GM19468 (cell line): ENCODE measurements around the gene DCAF15.
"Not testable (repeated sequence)": the region's sequence is repeated elsewhere in the genome, so short reads cannot be mapped to it uniquely, and the experiment has no call there.

Source experiments
- ATAC-seq: cut with Tn5 transposase; IDR thresholded peaks from one replicate; pipeline ENCODE4 v1.9.1; 2021; ENCODE audit warnings: mild to moderate bottlenecking, moderate library complexity, moderate number of reproducible peaks; ENCODE audit not compliant: unreplicated experiment; ENCODE audit errors: extremely low read depth

Gene DCAF15

DNA sequence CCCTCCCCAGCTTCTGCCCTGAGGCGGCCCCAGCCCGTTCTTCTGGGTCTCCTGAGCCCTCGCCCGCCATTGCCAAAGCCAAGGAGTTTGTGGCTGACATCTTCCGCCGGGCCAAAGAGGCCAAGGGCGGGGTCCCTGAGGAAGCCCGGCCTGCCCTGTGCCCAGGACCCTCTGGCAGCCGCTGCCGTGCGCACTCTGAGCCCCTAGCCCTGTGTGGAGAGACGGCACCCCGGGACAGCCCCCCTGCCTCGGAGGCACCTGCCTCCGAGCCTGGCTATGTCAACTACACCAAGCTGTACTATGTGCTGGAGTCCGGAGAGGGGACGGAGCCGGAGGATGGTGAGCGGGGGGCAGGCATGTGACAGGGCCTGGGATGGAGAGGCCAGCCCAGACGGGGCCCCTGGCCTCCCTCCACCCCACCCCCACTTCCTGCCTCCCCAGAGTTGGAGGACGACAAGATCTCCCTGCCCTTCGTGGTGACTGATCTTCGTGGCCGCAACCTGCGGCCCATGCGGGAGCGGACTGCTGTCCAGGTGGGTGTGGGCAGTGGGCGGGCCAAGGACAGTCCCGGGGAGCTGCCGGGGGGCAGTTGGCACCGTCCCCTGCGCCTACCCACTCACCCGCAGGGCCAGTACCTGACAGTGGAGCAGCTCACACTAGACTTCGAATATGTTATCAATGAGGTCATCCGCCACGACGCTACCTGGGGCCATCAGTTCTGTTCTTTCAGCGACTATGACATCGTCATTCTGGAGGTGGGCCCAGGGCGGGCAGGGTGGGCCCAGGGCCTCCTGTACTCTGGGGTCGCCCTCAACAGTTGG is 7.0 kb downstream of the DCAF15 start:
- ATAC-seq = no peak

DNA sequence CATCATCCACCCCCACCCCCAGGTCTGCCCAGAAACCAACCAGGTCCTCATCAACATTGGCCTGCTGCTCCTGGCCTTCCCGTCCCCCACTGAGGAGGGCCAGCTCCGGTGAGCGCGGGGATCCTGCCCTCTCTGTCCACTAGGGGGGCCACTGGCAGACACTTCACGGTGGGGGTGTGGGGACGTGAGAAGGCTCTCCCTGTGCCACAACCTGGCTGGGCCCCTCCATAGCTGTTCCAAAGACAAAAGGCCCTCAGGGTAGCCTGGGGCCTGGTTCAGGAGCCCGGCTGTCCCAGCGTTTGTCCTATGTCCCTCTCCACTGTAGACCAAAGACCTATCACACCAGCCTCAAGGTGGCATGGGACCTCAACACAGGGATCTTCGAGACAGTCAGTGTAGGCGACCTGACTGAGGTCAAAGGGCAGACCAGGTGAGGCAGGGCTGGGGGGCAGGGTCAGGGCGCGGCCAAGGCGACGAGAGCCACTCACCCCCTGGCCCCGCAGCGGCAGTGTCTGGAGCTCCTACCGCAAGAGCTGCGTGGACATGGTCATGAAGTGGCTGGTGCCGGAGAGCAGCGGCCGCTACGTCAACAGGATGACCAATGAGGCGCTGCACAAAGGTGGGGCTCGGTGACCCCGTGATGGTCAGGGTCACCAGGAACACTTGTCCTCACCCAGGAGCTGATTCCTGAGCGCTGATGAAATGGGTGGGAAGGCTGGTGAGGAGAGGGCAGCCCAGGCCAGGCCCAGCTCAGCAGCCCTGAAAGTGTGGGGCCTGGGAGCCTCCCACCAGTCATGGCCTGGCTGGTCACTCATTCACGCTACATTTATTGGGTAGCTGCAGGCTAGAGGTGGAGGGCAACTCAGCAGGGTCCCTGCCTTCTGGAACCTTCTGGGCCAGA is 7.9 kb downstream of the DCAF15 start:
- no peak for ATAC-seq

DNA sequence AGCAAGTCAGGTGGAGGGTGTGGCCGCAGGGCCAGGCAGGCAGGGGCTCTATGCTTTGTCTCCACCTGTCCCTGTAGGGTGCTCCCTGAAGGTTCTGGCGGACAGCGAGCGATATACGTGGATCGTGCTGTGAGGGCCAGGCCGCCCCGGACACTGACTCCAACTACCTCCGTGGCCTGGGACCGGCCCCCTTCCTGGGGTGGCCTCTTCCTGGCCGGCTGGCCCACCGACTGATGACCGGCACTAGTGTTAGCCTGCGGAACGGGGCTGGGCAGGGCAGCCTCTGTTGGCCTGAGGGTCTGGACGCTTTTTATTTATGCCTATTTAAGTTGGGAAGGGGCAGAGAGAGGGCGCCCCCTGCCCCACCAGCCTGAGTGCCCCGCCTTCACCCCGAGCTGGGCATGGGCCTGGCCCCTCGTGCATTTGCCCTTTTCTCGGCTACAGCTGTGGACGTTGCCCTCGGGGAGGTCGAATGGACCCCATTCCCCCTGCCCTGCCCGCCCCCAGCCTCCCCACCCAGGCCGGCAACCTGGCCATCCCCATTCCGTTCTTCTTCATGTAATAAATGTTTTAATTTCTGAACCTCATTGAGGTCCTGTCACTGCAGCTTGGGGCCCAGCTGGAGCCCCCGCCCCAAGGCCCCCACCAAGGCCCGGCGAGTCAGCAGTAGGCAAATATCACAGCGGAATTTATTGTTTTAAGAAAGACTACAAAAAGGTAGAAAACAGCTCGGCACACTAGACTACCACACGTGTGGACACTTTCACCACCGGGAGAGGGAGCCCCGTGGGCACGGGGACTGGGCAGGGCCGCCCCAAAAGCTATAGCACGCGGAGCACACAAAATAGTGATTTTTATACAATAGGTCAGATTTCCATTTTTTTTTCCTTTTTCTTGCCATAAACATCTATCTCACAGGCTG is 8.8 kb downstream of the DCAF15 start:
- no peak for ATAC-seq

DNA sequence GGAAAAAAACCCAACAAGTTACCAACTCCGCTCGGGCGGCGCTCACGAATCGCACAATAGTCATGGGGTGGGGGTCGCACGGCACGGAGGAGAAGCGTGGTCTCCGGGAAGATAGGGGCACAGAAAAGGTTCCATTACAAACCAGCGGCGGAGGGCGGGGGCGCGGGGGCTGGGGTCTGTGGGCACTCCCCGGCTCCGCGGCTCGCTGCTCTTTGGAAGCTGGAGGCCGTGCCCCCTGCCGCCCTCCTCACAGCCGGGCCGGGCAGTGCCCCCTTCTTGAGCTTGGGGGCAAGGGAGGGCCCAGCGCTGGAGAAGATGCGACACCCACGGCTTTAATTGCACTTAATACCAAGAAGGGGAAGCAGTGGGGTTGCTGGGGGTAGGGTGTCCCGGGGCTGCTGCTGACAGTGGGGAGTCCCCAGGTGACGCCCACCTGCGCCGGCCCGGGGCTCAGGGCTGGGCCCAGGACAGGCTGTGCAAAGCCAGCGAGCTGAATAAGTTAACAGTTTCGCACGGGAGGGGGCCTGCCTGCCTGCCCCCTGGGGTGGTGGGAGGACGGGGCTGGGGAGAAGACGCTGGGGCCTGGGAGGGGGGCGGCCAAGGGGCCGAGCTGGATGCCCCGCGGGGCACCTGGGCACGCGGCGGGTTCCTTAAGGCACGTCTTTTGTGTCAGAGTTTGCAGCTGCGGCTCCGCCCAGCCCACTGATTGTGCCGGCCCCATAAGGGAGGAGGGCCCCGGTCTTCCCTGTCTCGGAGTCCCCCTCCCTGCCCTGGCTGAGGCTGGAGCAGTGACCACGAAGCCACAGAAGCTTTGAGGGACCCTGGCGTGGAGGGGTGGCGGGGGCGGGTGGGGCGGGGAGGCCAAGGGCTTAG is 9.8 kb downstream of the DCAF15 start:
- no peak for ATAC-seq

DNA sequence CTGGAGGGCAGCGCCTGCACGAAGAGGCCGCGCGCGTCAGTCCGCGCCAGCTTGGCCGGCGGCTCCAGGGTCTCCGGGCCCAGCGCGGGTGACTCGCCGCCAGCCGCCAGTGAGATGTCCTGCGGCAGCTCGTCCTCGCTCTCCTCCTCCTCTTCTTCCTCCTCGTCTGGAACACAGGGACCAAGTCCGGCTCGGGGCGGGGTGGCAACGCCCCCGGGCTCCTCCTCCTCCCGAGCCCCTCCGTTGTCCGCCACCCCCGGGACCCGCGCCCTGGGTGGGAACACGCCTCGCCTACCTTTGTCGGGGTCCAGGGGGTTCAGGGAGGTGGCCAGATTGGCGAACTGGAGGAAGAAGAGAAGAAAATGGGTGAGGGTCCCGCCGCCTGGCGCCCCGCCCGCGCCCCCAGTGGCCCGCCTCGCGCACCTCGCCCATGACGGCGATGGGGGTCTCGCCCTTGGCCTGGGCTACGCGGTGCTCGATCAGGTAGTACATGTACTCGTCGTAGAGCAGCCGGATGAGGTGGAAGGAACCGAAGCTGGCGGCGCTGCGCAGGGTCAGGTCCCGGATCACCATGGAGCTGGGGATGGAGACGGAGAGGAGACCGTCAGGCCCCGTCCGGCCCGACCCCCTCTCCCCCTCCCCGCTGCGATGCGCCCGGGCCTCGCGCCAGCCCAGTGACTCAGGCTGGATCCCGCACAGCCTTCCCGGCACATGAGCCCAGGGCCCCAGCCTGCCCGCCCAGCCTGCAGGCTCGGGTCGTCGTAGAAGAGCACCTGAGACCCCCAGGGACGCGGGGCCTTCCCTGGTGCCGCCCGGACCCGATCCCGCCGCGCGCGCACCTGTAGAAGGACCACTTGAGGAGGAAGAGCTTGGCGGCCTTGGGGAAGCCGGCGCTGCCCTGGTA is 10.6 kb downstream of the DCAF15 start:
- ATAC-seq = no peak

DNA sequence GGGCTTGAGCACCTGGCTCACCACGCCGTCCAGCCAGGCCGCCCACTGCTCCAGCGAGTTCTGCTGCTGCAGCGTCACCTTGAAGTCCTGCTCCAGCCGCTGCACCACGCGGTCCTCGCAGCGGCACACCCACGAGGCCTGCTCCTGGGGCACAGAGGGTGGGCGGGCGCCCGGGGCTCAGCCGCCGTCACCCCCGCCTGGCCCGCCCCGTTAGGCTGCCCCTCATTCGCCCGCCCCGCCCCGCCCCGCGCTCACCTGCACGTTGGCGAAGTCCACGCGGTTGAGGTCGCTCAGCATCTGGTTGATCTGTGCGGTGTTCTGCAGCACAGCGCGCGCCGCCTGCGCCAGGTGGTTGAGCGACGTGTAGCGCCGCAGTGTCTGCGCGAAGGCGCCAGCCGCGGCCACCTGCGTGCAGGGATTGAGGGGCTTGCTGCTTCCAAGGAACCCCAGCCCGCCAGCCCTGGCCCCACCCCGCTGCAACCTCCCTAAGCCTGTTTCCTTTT is 11.3 kb downstream of the DCAF15 start:
- no peak for ATAC-seq

DNA sequence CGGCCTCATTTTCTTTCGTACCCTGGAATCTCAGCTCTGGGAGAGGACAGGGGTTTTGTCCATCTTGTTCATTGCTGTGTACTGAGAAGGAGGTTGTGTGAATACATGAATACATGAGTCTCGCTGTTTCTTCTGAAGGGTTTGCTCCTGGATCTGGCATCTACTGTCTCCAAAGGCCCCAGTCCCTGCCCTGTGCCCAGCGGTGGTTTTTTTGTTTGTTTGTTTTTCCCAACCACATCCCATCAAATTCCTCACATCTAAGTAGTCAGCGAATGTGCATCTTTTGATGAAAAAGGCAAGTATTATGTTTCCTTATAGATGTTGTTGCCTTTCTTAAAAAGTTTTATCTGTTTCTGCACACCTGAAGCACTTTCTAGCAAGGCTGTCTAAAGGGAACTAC is 12.5 kb downstream of the DCAF15 start:
- no peak for ATAC-seq

DNA sequence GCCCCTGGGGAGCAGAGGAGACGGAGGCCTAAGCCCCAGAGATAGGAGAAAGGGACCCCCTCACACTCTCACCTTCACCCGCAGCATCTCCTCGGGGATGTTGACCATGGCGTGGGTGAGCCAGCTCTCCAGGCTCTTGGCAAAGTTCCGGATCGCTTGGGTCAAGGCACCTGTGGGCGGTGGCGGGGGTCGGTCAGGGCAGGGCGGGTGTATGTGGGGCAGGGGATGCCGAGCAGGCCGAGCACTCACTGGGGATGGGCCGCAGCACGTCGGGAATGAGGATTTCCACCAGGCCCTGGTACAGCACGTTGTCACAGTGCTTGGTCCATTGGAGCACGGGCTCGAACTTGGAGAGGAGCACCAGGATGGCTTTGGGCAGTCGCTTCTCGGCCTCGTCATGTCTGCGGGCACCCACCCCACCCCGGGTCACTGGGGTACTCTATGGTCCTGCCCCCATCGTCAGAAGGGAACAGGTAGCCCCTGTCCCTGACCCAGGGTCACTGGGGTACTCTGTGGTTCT is 13.1 kb downstream of the DCAF15 start:
- no peak for ATAC-seq

DNA sequence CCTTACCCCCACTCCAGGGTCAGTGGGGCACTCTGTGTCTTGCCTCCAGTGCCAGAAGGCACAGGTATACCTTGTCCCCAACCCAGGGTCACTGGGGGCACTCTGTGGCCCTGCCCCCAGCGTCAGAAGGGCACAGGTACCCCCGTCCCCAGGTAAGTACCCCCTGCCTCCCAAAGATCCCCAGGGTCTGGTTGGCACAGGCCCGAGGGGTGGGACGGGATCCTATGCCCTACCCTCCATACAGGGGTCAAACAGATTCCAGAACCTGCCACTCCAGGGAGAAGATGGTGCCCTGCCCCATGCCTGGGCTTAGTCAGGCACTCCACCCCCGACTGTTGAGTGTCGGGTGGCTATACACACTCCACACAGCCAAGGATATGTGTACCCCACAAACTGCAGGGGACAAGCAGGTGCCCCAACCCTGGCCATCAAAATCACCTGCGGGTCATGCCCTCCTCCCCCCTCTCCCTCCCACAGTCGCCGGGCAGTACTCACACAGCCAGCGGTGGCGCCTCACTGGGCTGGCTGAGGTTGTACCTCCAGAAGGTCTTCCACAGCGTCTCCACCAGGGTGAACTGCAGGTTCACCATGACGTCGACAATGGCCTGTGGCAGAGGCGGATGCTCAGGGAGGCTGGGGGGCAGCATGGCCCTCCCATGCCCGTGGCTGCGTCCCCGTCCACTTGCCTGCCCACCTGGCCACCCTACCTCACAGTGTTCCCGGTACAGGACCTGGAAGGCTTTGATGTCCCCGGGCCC is 13.8 kb downstream of the DCAF15 start:
- no peak for ATAC-seq

DNA sequence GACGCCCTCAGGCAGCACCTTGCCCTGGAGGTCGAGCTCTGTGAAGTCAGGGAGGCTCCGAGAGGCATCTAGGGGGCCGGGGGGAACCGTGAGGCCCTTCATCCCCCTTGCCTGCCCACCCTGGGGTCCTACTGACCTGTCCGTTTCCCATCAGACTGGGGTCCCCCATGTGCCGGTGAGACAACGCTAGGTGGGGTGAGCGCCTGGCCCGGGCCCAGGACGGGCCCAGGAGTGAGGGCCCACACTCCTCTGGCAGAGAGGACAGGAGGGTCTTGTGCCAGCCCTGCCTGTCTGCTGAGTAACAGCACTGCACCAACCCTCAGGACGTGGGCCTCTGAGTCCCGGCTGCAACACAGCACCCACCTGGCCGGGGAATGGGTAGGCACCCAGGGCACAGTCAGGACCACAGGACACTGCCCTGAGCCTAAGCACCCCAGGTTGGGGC is 14.4 kb downstream of the DCAF15 start:
- ATAC-seq = no peak

DNA sequence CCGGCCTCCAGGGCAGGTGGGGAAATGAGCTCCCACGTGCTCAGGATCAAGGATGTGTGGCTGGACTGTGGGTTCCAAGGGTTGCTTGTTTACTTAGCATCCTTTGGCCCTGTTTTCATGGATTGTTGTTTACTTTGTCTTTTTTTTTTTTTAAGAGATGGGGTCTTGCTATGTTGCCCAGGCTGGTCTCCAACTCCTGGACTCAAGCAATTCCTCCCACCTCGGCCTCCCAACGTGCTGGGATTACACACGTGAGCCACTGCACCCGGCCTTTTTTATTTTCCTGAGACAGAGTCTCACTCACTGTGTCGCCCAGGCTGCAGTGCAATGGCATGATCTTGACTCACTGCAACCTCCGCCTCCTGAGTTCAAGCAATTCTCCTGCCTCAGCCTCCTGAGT is 14.9 kb downstream of the DCAF15 start:
- ATAC-seq = not testable (repeated sequence)

DNA sequence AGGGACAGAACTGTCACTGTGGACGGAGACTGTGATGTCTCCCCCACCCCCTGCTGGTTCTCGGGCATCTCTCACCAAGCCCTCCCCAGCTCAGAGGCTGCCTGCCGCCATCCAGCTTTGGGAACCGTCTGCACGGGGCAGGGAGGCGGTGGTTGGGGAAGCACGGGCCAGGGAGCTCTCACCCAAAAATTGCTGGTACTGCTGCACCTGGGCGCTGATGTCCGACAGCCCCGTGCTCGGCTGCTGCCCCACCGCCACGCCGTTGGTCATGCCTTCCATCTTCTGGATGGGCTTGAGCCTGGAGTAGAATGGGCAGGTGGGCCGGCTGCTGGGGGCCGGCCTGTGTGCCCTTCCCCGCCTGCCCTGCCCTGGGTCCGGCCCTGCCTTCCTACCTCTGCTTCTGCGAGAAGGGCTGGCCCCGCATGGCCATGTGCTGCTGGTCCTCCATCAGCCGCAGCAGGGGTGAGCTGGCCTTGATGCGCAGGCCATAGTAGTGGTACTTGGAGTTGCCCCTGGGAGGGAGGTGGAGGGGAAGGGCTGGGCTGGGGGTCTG is 16.1 kb downstream of the DCAF15 start:
- no peak for ATAC-seq

DNA sequence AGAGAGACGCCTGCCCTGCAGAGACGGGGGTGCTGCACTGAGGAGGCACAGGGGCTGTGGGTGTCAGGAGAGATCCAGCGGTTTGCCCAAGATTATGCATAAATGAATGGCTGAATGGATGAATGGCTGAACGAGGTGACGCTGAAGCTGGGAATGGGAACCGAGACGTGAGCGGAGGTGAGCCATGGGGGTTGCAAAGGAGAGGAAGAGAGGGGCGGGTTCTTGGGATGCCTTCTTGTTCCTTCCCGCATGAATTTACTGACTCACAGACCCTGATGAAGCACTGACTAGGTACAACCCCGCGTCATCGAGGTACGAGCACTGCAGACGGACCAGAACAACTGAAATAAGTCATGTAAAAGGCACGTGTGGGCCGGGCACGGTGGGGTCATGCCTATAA is 16.7 kb downstream of the DCAF15 start:
- ATAC-seq = no peak

DNA sequence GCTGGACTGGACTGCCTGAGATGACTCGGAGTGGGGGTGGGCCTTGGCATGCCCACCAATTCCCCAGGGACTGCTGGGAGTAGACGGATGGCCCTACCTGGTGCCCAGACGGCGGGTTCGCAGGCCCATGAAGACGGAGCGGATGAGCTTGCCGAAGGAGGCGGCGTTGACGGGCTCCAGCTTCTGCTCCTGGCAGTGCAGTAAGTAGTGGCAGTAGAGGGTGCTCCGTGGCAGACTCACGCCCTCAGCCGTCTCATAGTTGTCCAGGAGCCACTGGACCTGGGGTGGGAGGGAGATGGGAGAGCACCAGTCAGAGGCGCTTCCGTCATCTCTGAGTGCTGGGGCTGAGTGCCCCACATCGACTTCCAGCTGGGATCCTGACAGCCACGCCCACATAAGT is 17.6 kb downstream of the DCAF15 start:
- no peak for ATAC-seq

DNA sequence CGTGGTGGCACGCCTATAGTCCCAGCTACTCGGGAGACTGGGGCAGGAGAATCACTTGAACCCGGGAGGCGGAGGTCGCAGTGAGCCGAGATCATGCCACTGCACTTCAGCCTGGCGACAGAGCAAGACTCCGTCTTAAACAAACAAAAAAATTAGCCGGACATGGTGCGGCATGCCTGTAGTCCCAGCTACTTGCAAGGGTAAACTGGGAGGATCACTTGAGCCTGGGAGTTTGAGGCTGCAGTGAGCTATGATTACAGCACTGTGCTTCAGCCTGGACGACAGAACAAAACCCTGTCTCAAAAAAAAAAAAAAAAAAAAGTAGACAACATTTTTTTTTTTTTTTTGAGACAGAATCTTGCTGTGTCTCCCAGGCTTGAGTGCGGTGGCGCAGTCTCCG is 19.6 kb downstream of the DCAF15 start:
- ATAC-seq = not testable (repeated sequence)

DNA sequence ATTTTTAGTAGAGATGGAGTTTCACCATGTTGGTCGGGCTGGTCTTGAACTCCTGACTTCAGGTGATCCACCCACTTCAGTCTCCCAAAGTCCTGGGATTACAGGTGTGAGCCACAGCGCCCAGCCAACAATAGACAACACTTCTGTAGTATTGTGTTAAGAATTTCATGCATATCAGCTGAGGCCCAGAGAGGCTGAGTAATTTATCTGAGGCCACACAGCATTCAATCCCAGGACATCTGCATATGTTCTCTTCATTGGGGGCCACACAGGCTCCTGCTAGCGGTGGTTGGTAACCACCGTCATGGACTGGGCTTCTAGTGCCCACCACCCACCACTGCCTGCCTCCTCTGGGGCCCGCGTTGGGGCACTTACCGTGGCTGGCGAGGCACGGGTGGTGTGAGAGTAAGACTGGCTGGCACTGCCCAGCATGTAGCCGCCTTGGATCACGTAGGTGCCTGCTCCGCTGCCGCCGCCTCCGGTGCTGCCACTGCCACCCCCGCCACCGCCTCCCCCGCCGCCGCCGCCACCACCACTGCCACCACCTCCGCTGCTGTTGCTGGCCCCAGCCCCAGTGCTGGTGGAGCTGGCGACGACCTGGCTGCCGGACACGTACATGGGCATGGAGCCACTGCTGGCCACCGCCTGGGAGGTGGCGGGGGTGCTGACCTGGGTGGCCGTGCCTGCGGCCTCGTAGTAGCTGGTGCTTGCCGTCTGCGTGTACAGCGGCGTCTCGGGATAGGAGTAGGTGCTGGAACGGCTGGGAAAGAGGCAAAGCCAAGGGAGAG is 20.3 kb downstream of the DCAF15 start:
- no peak for ATAC-seq
